GM12878 (cell line): ENCODE measurements around the gene FCGR2B. TPM values are rescaled to one million over a fixed set of nuclear protein-coding genes. Genes with fewer than 3 reads are reported as not detected.
"Not testable (repeated sequence)": the region's sequence is repeated elsewhere in the genome, so short reads cannot be mapped to it uniquely, and the experiment has no call there.

Experiments used
- ATAC-seq: fragments of 200-7000 bp; cut with Tn5 transposase; 3 replicates; pipeline ENCODE4 v1.9.1; 2020; ENCODE audit warnings: mild to moderate bottlenecking, moderate library complexity
- BruUV-seq: library from RNA; stranded (reverse); fragments of 400-500 nt; replicated peaks from 2 replicates; lab custom pipeline; 2021; lab: Mats Ljungman, UMichigan
- CTCF ChIA-PET: fragments of 300-600 bp; sonication (Branson Sonifier 250); formaldehyde crosslinking; extraction: SDS; loops from one replicate; lab custom pipeline; 2021; ENCODE audit warnings: inconsistent platforms; lab: Yijun Ruan, JAX
- POLR2A ChIA-PET: fragments of 350-600 bp; formaldehyde crosslinking; extraction: SDS; loops from one replicate; lab custom pipeline; 2021; ENCODE audit warnings: inconsistent platforms; lab: Charles Lee
- RAD21 ChIA-PET: fragments of 300-600 bp; sonication (Branson Sonifier 250); formaldehyde crosslinking; loops from one replicate; lab custom pipeline; 2023; ENCODE audit warnings: antibody characterized with exemption; ENCODE audit not compliant: unreplicated experiment; lab: Charles Lee
- SMC1A ChIA-PET: fragments of 300-600 bp; sonication (Branson Sonifier 250); formaldehyde crosslinking; loops from one replicate; lab custom pipeline; 2023; ENCODE audit not compliant: unreplicated experiment, uncharacterized antibody; lab: Charles Lee
- DNase-seq: peaks from one replicate; pipeline ENCODE4 v3.0.0-alpha.2; 2011; ENCODE audit warnings: low read depth, low spot score
- FAIRE-seq: peaks from 3 replicates; lab custom pipeline; 2011; peaks lifted over from hg19 to GRCh38; lab: Jason Lieb, UNC
- H2AFZ ChIP-seq: 2 replicates; pipeline ENCODE4 v1.6.0; 2011; ENCODE audit warnings: low read depth, low read length, control low read depth; ENCODE audit not compliant: control insufficient read depth
- H3K27ac ChIP-seq: 2 replicates; pipeline ENCODE4 v1.5.1; 2011; ENCODE audit warnings: control low read depth; ENCODE audit not compliant: control insufficient read depth, insufficient read depth
- H3K27me3 ChIP-seq, 2 experiments: replicated peaks in 1 of 2; 2 replicates each; pipeline versions ENCODE4 v1.6.0 to v1.6.1; 2011; ENCODE audit warnings: low read length in 1 of 2; ENCODE audit not compliant: control insufficient read depth in 2 of 2, insufficient read depth in 2 of 2
- H3K36me3 ChIP-seq, 2 experiments: 2 replicates each; pipeline ENCODE4 v1.5.1; 2011; ENCODE audit warnings: low read length in 1 of 2; ENCODE audit not compliant: control insufficient read depth in 2 of 2, insufficient read depth in 2 of 2
- H3K4me1 ChIP-seq: 2 replicates; pipeline ENCODE4 v1.6.1; 2011; ENCODE audit warnings: mild to moderate bottlenecking, low read length, moderate library complexity, mixed read lengths; ENCODE audit not compliant: control insufficient read depth, insufficient read depth
- H3K4me2 ChIP-seq: 2 replicates; pipeline ENCODE4 v1.6.0; 2011; ENCODE audit warnings: control low read depth; ENCODE audit not compliant: control insufficient read depth, insufficient read depth
- H3K4me3 ChIP-seq: fragments of 200-600 bp; sonication (generic); 2 replicates; pipeline ENCODE4 v1.5.1; 2016
- H3K79me2 ChIP-seq: 2 replicates; pipeline ENCODE4 v1.6.0; 2011; ENCODE audit warnings: low read length; ENCODE audit not compliant: control insufficient read depth, insufficient read depth
- H3K9ac ChIP-seq: 2 replicates; pipeline ENCODE4 v1.8.0; 2011; ENCODE audit warnings: low read length, control low read depth, mixed read lengths; ENCODE audit not compliant: control insufficient read depth, insufficient read depth
- H3K9me3 ChIP-seq: replicated peaks from 3 replicates; pipeline ENCODE4 v1.5.1; 2011; ENCODE audit warnings: mild to moderate bottlenecking, low read length; ENCODE audit not compliant: control insufficient read depth, insufficient read depth
- H4K20me1 ChIP-seq: 2 replicates; pipeline ENCODE4 v1.6.0; 2011; ENCODE audit not compliant: control insufficient read depth, insufficient read depth
- WGBS: methylation state at CpG from one replicate; pipeline ENCODE4 v1.1.6; 2016; ENCODE audit warnings: low lambda C conversion rate; ENCODE audit not compliant: insufficient replicate concordance, insufficient coverage; ENCODE audit errors: missing lambda C conversion rate; 5-methylcytosine and 5-hydroxymethylcytosine counted together
- in situ Hi-C: fragments of 300-500 bp; cut with MboI; formaldehyde crosslinking; loops from 9 replicates; pipeline ENCODE4 v1.14.3; 2018; ENCODE audit warnings: mixed read lengths
- intact Hi-C: fragments of 100-400 bp; cut with micrococcal nuclease; formaldehyde crosslinking; loops from one replicate; pipeline ENCODE4 v1.14.2; 2022; ENCODE audit not compliant: unreplicated experiment
- polyA plus RNA-seq, 11 experiments: library from polyadenylated mRNA; depleted of rRNA in 4 of 11; unstranded in 6 of 11; stranded (reverse) in 5 of 11; fragments of >200 nt; fragmentation: Nextera tagmentation in 4 of 11; fragmentation: Illumina TruSeq in 1 of 11; extraction: Ambion mirVana in 4 of 11; extraction: Trizol in 1 of 11; gene quantifications; 1 replicate in 1 of 11; 2 replicates in 10 of 11; pipeline versions ENCODE4 v1.2.1 to v1.2.3, GENCODE V29; 2011 to 2016; ENCODE audit warnings: inconsistent platforms in 2 of 11, missing spikeins in 2 of 11, low read depth in 1 of 11
- total RNA-seq, 4 experiments: library from RNA; depleted of rRNA in 3 of 4; stranded (reverse); fragments of >200 nt in 3 of 4; fragmentation: Illumina TruSeq in 1 of 4; extraction: Trizol in 1 of 4; gene quantifications; 2 replicates each; pipeline versions ENCODE4 v1.2.1 to v1.2.3, GENCODE V29; 2013 to 2021

The FCGR2B gene
- total and polyA plus RNA-seq, 10 of the 15 experiments (the other 5 are each of a cell fraction or from before 2014, with no cell fraction given): 76.6 to 216 (median 108) TPM

- CTCF ChIA-PET, H3K79me2 ChIP-seq, intact Hi-C loops, H3K4me3 ChIP-seq, H3K27me3 ChIP-seq, H3K9ac ChIP-seq, H4K20me1 ChIP-seq, H3K4me2 ChIP-seq, ATAC-seq, DNase-seq, H3K27ac ChIP-seq, RAD21 ChIA-PET, in situ Hi-C loops, H3K36me3 ChIP-seq, SMC1A ChIA-PET, FAIRE-seq, H3K9me3 ChIP-seq, H2AFZ ChIP-seq, BruUV-seq, POLR2A ChIA-PET, H3K4me1 ChIP-seq: not testable (repeated sequence)
- WGBS: 94% methylated on average over 2 of the region's 3 CpGs
Measured at GRCh38 chr1:161674447-161674846, 11.5 kb downstream of the FCGR2B start.

- 62% methylated on average over 3 of the region's 3 CpGs for WGBS
- CTCF ChIA-PET, H3K27me3 ChIP-seq, H3K9ac ChIP-seq, DNase-seq, H3K9me3 ChIP-seq, H3K79me2 ChIP-seq, H3K4me1 ChIP-seq, ATAC-seq, H3K4me2 ChIP-seq, intact Hi-C loops, H3K27ac ChIP-seq, H3K36me3 ChIP-seq, POLR2A ChIA-PET, H4K20me1 ChIP-seq, FAIRE-seq, RAD21 ChIA-PET, in situ Hi-C loops, H3K4me3 ChIP-seq, H2AFZ ChIP-seq: not testable (repeated sequence)
- SMC1A ChIA-PET: interaction anchor here (0.9 kb wide), 1 partner anchor 58 kb away, joined by 3 read pairs; no protein-coding TSS in a partner anchor
- TSS peak; percentile 25 for BruUV-seq
Measured at GRCh38 chr1:161674908-161675307, 12.0 kb downstream of the FCGR2B start.
